K562 (cell line): ENCODE measurements around the gene FGF21. TPM values are rescaled to one million over a fixed set of nuclear protein-coding genes. Genes with fewer than 3 reads are reported as not detected.

ENCODE experiments used
- BCL6 ChIP-seq: fragments of 250-450 bp; sonication (Bioruptor Pico); IDR thresholded peaks from 2 replicates; pipeline ENCODE4 v1.4.0; 2020
- DACH1 ChIP-seq: fragments of 450-650 bp; IDR thresholded peaks from 2 replicates; pipeline ENCODE4 v1.6.1; 2018; ENCODE audit not compliant: partially characterized antibody
- ILK ChIP-seq: fragments of 450-650 bp; IDR thresholded peaks from 2 replicates; pipeline ENCODE4 v1.6.1; 2016; ENCODE audit warnings: missing genetic modification characterization, low read depth, mild to moderate bottlenecking, missing compliant biosample characterization, moderate library complexity, borderline replicate concordance
- KDM4B ChIP-seq, 2 experiments: fragments of 450-650 bp in 1 of 2; sonication (generic) in 1 of 2; IDR thresholded peaks; 2 replicates each; pipeline ENCODE4 v1.6.1; 2016 to 2017; ENCODE audit warnings: borderline replicate concordance in 2 of 2, antibody characterized with exemption in 1 of 2, low read depth in 1 of 2, mild to moderate bottlenecking in 1 of 2
- MTA3 ChIP-seq: fragments of 450-650 bp; formaldehyde crosslinking; IDR thresholded peaks from 2 replicates; pipeline ENCODE4 v1.6.1; 2017; ENCODE audit warnings: mild to moderate bottlenecking, borderline replicate concordance
- NONO ChIP-seq, 2 experiments: fragments of 200-400 bp in 1 of 2; fragments of 450-650 bp in 1 of 2; formaldehyde crosslinking in 1 of 2; IDR thresholded peaks; 2 replicates each; pipeline ENCODE4 v1.6.1; 2017; ENCODE audit warnings: low read depth in 2 of 2, mild to moderate bottlenecking in 2 of 2, moderate library complexity in 2 of 2, low read length in 1 of 2
- NR4A1 ChIP-seq, 2 experiments: fragments of 250-450 bp in 1 of 2; fragments of 450-650 bp in 1 of 2; sonication (Bioruptor Pico) in 1 of 2; IDR thresholded peaks; 2 replicates each; pipeline versions ENCODE4 v1.4.0 to v1.6.1; 2016 to 2020; ENCODE audit warnings: mild to moderate bottlenecking in 2 of 2, missing compliant biosample characterization in 1 of 2, missing genetic modification characterization in 1 of 2, moderate library complexity in 1 of 2
- RAD51 ChIP-seq: fragments of 450-650 bp; IDR thresholded peaks from 2 replicates; pipeline ENCODE4 v1.7.1; 2016; ENCODE audit warnings: low read depth, mild to moderate bottlenecking, borderline replicate concordance
- SIN3A ChIP-seq, 2 experiments: fragments of 150-350 bp in 1 of 2; IDR thresholded peaks; 2 replicates each; pipeline ENCODE4 v1.6.1; 2011 to 2016; ENCODE audit warnings: borderline replicate concordance in 2 of 2, low read depth in 2 of 2, low read length in 2 of 2, mild to moderate bottlenecking in 2 of 2, moderate library complexity in 2 of 2; ENCODE audit not compliant: control insufficient read depth in 1 of 2
- TBP ChIP-seq: optimal IDR thresholded peaks from 2 replicates; pipeline ENCODE3; 2011; ENCODE audit warnings: low read depth, low read length, improper control_type of control experiment
- ZBTB7A ChIP-seq: IDR thresholded peaks from 2 replicates; pipeline ENCODE4 v1.6.1; 2011; ENCODE audit warnings: low read depth, mild to moderate bottlenecking, low read length, moderate library complexity, borderline replicate concordance; ENCODE audit not compliant: control insufficient read depth
- polyA plus RNA-seq, 8 experiments: library from polyadenylated mRNA; depleted of rRNA in 4 of 8; stranded (reverse) in 5 of 8; unstranded in 3 of 8; fragments of >200 nt; fragmentation: Nextera tagmentation in 2 of 8; fragmentation: Illumina TruSeq in 1 of 8; extraction: Ambion mirVana in 2 of 8; extraction: Trizol in 1 of 8; gene quantifications; 2 replicates each; pipeline versions ENCODE4 v1.2.1 to v1.2.3, GENCODE V29; 2011 to 2014; ENCODE audit warnings: inconsistent platforms in 1 of 8, missing spikeins in 1 of 8
- total RNA-seq, 7 experiments: library from RNA; depleted of rRNA in 6 of 7; stranded (reverse); fragments of >200 nt in 6 of 7; fragmentation: Illumina TruSeq in 2 of 7; extraction: Trizol in 2 of 7; gene quantifications; 2 replicates each; pipeline versions ENCODE4 v1.2.1 to v1.2.3, GENCODE V29; 2011 to 2021; ENCODE audit warnings: low replicate concordance in 1 of 7
- TF ChIP-seq, protein P1 (sequence below): fragments of 450-650 bp; IDR thresholded peaks from 2 replicates; pipeline ENCODE4 v1.6.1; 2016; ENCODE audit warnings: low read depth
- TF ChIP-seq, protein P2 (sequence below): fragments of 250-450 bp; sonication (Bioruptor Pico); IDR thresholded peaks from 2 replicates; pipeline ENCODE4 v1.4.0; 2020
- TF ChIP-seq, protein P3 (sequence below), 2 experiments: fragments of 450-650 bp in 1 of 2; sonication (generic) in 1 of 2; formaldehyde crosslinking in 1 of 2; IDR thresholded peaks in 1 of 2; conservative IDR thresholded peaks in 1 of 2; 2 replicates each; pipeline versions ENCODE4 v1.6.1 to v1.8.1; 2016 to 2023; ENCODE audit warnings: mild to moderate bottlenecking in 2 of 2, moderate library complexity in 2 of 2, inconsistent platforms in 1 of 2, missing genetic modification reagents in 1 of 2

Gene FGF21
- total and polyA plus RNA-seq, 9 of the 15 experiments (the other 6 are each of a cell fraction or from before 2014, with no cell fraction given) = 0.04 to 0.77 (median 0.09) TPM; not detected in 6

DNA sequence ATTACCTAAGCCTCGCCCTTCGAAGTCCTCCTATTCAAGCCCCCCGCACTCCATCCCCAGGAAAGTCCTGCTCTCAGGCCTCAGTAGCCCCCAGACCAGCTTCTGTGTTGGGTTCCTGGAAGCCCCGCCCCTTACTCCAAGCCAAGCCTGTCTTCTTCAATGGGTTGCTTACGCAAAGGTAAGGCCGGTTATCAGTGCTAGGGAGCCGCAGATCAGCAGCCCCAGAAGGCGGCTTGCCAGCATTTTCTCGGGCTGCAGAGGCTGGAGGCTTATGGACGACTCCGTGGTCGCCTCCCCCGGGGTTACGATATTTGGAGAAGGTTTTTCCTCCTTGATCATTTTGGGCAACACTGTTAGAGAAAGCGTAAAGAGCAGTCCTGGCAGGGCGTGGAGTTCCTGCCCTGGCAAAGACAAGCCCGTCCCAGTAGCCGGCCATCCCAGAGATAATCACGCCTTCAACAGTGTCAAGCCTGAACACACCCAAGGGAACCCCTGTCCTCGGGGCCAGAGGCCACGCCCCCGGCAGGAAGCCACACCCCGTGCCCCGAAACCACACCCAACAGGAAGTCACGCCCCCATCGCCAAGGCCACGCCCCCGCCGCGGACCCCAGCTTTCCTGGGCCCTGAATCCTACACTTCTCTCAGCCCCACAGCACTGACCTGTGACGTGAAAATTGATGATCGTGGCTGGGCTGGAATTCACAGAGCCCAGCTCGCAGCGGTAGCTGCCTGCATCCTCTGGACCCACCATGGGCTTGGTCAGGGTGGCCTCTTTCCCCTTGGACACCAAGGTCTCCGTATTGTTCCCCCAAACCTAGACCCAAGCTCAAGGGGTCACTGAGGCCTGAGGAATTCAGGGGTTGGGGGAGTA, 14.0 kb upstream of the FGF21 start (continued):
- peak; percentile 35 for TF ChIP-seq TBP
- TF ChIP-seq, protein P1, sequence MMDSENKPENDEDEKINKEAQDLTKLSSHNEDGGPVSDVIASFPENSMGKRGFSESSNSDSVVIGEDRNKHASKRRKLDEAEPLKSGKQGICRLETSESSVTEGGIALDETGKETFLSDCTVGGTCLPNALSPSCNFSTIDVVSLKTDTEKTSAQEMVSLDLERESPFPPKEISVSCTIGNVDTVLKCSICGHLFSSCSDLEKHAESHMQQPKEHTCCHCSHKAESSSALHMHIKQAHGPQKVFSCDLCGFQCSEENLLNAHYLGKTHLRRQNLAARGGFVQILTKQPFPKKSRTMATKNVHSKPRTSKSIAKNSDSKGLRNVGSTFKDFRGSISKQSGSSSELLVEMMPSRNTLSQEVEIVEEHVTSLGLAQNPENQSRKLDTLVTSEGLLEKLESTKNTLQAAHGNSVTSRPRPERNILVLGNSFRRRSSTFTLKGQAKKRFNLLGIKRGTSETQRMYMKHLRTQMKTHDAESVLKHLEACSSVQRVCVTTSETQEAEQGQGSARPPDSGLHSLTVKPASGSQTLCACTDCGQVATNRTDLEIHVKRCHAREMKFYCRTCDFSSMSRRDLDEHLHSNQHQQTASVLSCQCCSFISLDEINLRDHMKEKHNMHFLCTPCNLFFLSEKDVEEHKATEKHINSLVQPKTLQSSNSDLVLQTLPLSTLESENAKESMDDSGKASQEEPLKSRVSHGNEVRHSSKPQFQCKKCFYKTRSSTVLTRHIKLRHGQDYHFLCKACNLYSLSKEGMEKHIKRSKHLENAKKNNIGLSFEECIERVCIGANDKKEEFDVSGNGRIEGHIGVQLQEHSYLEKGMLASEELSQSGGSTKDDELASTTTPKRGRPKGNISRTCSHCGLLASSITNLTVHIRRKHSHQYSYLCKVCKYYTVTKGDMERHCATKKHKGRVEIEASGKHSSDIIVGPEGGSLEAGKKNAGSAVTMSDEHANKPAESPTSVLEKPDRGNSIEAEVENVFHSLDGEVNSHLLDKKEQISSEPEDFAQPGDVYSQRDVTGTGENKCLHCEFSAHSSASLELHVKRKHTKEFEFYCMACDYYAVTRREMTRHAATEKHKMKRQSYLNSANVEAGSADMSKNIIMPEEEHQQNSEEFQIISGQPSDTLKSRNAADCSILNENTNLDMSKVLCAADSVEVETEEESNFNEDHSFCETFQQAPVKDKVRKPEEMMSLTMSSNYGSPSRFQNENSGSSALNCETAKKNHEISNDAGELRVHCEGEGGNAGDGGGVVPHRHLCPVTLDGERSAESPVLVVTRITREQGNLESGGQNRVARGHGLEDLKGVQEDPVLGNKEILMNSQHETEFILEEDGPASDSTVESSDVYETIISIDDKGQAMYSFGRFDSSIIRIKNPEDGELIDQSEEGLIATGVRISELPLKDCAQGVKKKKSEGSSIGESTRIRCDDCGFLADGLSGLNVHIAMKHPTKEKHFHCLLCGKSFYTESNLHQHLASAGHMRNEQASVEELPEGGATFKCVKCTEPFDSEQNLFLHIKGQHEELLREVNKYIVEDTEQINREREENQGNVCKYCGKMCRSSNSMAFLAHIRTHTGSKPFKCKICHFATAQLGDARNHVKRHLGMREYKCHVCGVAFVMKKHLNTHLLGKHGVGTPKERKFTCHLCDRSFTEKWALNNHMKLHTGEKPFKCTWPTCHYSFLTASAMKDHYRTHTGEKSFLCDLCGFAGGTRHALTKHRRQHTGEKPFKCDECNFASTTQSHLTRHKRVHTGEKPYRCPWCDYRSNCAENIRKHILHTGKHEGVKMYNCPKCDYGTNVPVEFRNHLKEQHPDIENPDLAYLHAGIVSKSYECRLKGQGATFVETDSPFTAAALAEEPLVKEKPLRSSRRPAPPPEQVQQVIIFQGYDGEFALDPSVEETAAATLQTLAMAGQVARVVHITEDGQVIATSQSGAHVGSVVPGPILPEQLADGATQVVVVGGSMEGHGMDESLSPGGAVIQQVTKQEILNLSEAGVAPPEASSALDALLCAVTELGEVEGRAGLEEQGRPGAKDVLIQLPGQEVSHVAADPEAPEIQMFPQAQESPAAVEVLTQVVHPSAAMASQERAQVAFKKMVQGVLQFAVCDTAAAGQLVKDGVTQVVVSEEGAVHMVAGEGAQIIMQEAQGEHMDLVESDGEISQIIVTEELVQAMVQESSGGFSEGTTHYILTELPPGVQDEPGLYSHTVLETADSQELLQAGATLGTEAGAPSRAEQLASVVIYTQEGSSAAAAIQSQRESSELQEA = no peak
- TF ChIP-seq BCL6 (CRISPR knock-in tag) = no peak
- TF ChIP-seq, protein P2, sequence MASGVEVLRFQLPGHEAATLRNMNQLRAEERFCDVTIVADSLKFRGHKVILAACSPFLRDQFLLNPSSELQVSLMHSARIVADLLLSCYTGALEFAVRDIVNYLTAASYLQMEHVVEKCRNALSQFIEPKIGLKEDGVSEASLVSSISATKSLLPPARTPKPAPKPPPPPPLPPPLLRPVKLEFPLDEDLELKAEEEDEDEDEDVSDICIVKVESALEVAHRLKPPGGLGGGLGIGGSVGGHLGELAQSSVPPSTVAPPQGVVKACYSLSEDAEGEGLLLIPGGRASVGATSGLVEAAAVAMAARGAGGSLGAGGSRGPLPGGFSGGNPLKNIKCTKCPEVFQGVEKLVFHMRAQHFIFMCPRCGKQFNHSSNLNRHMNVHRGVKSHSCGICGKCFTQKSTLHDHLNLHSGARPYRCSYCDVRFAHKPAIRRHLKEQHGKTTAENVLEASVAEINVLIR (CRISPR knock-in tag) = no peak
- TF ChIP-seq MTA3 = no peak; the same call in 1 of the 2 replicates
- TF ChIP-seq, protein P3, sequence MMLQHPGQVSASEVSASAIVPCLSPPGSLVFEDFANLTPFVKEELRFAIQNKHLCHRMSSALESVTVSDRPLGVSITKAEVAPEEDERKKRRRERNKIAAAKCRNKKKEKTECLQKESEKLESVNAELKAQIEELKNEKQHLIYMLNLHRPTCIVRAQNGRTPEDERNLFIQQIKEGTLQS (IDR thresholded peaks at IDR 0.05) = 0 out of 2 replicates have a peak, but pooled peaks have one; percentile 4
- TF ChIP-seq, protein P3 (CRISPR knock-in tag; conservative IDR thresholded peaks at IDR 0.05) = no peak
- TF ChIP-seq NR4A1 (CRISPR knock-in tag; IDR thresholded peaks at IDR 0.05) = no peak
- 0 out of 2 replicates have a peak, but pooled peaks have one; percentile 19 for TF ChIP-seq NR4A1 (tag; IDR thresholded peaks at IDR 0.05)
- TF ChIP-seq NONO (IDR thresholded peaks at IDR 0.05; ENCODE audit: low read depth in 2 of 2, low read length in 1 of 2) = peak in 1 of 2 experiments; percentile 15; a peak in 1 of 4 replicates
- TF ChIP-seq ZBTB7A = peak; percentile 76
- no peak for TF ChIP-seq KDM4B (IDR thresholded peaks at IDR 0.05; ENCODE audit: borderline replicate concordance in 2 of 2, low read depth in 1 of 2)
- no peak for TF ChIP-seq ILK (tag)
- TF ChIP-seq SIN3A (IDR thresholded peaks at IDR 0.05; ENCODE audit: borderline replicate concordance in 2 of 2, control insufficient read depth in 1 of 2, low read depth in 2 of 2, low read length in 2 of 2) = peak; percentile 40 to 52; a peak in 2 of 4 replicates
- 0 out of 2 replicates have a peak, but pooled peaks have one; percentile 7 for TF ChIP-seq RAD51
- no peak for TF ChIP-seq DACH1
